NCI-H146 treated with DMSO at 0.1 percent for 48 hours (cell line): Measurements from ENCODE around the gene MYCBP.

Source experiments
- DNase-seq: peaks from one replicate; lab custom pipeline; 2025; ENCODE audit not compliant: unreplicated experiment; lab: John Stamatoyannopoulos, UW

MYCBP gene

GRCh38 chr1:38826886-38827285 lies 46.3 kb downstream of the MYCBP start:
- no peak for DNase-seq

DNA sequence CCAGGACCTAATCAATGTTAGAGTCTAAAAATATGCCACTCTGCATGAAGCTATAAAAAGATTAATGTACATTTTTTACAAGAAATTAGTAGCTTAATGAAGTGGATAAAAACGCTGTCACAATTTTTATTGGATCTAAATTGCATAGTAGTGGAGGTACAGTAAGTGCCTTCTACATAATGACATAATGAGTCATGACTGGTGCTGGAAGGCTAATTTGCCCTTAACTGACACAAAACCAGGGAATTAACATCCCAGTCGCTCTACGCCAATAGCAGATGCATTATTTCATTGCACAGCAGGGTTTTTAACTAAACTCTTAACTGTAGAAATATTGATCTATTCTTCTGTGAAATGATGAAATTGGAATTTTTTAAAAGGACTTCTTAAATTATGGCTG lies 46.9 kb downstream of the MYCBP start:
- peak; percentile 11 for DNase-seq

- no peak for DNase-seq
These were observed 52.3 kb downstream of the MYCBP start for GRCh38 chr1:38820860-38821259.

- no peak for DNase-seq
These were observed 53.6 kb downstream of the MYCBP start for GRCh38 chr1:38819516-38819915.

DNA sequence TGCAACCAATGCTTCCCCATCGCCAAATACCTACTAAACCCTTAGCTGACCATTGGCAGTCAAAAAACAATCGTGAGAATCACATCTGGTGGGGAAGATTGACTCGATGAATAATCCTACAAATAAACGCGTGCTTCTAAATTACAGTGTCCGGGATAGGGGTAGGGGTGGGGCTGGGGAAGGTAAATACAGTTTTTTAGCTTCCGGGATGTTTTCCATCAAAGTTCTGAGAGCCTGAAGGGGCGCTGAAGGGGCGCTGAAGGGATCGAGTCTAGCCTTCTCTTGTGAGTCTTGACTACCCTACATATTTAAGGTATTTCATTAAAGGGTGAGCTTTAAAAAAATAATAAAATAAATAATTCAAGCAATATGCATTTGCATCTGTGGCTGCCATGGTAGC lies 54.1 kb downstream of the MYCBP start:
- DNase-seq, result no peak

- DNase-seq, result no peak
These were observed 54.8 kb downstream of the MYCBP start for GRCh38 chr1:38818175-38818976.

- no peak for DNase-seq
These were observed 55.6 kb downstream of the MYCBP start for GRCh38 chr1:38817267-38818174.

DNA sequence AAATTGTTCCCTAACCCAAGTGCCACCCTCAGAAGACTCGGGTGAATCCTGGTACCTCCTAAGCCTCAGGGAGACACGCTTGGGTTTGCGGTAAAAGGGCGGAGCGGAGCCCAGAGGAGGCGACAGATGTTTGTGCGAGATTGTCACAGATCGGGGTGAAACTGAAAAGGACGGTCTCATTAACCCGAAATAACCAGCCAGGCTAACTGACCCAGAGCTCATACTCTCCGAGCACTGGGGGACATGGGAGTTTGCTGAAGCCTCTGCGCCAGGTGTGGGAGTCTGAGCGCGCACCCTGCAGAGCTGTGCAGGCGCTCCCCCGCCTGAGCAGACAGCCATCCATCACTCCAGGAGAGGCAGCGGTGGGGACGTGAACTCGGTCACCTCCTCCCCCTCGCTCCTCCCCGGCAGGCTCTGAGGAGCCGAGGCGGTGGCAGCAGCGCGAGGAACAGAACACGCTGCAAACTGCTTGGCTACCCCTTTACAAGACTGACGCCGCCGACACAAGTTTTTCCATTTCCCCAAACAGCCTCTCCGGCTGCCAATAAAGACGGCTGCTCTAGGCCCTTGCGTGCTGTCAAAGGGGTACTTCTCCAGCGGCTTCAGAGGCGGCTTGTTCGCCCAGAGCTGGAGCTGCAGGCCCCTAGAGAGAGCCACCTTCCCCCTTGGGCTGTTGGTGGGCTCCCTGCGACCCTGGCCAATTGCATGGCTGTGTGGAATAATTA lies 57.1 kb downstream of the MYCBP start:
- no peak for DNase-seq

GRCh38 chr1:38814984-38815464 lies 58.1 kb downstream of the MYCBP start:
- DNase-seq, result no peak

DNA sequence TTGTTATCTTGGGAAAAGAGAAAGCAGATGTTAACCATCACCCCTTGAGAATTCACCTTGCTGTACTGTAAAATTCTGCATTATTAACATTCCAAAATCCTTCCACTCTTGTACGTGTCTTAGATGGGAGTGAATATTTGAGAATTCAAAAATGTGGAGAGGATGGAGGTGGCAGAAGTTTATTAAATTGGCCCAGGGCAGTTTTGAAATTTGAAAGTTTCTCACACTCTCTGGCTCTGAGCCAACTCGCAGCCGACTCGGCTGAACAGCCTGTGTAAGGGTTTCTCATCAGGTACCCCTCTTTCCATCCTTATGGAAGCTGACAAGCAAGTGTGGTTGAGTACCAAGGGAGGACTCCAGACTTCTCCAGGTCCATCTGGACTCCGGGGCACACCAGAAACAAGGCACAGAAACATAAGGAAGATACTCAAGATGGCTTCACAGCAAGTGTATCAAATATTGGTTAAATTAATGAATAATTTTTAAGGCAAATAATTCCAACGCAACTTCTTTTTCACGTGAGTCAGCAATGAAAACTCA lies 58.6 kb downstream of the MYCBP start:
- DNase-seq, result no peak

DNA sequence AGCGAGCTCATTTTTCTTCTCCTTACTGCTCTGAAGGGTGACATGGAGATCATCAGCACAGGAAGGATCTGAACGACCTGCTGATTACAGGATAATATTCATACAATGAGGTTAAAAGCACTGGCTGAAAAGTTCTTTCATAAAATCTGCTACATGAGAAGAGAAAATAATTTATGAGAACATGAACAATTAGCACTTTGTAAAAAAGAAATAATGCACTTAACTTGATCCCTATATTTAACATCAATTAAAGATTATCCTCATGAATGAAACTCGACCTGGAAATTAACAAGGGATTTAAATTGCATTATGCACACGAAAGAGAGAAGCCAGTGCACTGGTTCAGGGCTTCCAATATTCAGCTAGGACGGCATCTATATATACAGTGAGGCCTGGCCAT lies 60.2 kb downstream of the MYCBP start:
- no peak for DNase-seq
